ENCODE measurements around the gene MLLT1. TPM values are rescaled to one million over a fixed set of nuclear protein-coding genes. Genes with fewer than 3 reads are reported as not detected.

Gene MLLT1
- total RNA-seq, 1 experiment from 2014 or later, result 54.9 TPM

DNA sequence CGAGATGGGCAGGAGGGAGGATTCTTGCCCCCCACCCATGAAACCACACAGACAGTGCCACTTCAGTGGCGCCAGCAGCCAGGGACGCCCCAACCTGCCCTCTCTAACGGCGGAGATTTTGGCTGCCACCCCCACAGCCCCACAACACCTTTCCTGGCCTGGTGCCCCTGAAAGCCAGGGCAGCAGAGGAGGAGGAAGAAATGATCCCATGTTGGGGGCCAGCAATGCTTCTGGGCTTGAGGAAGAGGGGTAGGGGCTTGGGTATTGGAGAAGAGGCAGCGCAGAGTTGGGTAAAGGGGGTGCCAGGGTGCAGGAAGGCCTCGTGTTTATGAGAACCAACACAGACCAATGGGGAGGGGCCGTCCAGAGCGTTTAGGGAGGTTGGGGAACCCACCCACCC lies 1.7 kb downstream of the MLLT1 start:
- H3K27me3 Mint-ChIP-seq (ENCODE audit: low read depth), result peaks cover 20% of the 10 kb centered on the region
- WGBS (ENCODE audit: extremely low coverage, insufficient read length, low lambda C conversion rate), result no CpG with 5 or more reads among the region's 9 CpGs
- peaks cover 3 to 19% (median 9%) of the 10 kb centered on the region in 3 experiments; a peak in 6 of 7 replicates for H3K36me3 Mint-ChIP-seq (ENCODE audit: insufficient read depth in 1 of 3, low read depth in 3 of 3)

More for the DNA sequence above, 1.7 kb downstream of the MLLT1 start:
- no peak overlapping the region for H3K4ac ChIP-seq (ENCODE audit: low read depth, low read length)
- H3K14ac ChIP-seq (ENCODE audit: insufficient read depth, low read length), result no peak overlapping the region; the same call in 1 of the 2 replicates
- no peak overlapping the region for H4K8ac ChIP-seq (replicated peaks; ENCODE audit: insufficient read length, low read depth, low read length)
- no peak for DNase-seq
- H2BK5ac ChIP-seq (ENCODE audit: insufficient read length, low read length), result no peak overlapping the region
- Mint-ChIP-seq H3K4me3 (peak overlapping the region; percentile 91 to 92), H3K4me1 (peaks cover 48 to 58% of the 10 kb centered on the region in 2 experiments), H3K27ac (peak overlapping the region in 2 of 3 experiments; percentile 30 to 49; a peak in 4 of 7 replicates), H3K9me3 (peaks cover 12 to 15% of the 10 kb centered on the region in 2 experiments; a peak in 3 of 5 replicates)
- H3K18ac ChIP-seq (ENCODE audit: insufficient read length, low read depth, low read length), result no peak overlapping the region
- H4K20me1 ChIP-seq (ENCODE audit: control insufficient read depth, insufficient read depth, insufficient read length), result no peaks in the 10 kb centered on the region
- no peaks in the 10 kb centered on the region for H3K27me3 ChIP-seq (ENCODE audit: insufficient read depth, low read length)
- H2BK12ac ChIP-seq (ENCODE audit: insufficient read length, low read depth, low read length), result no peak overlapping the region
- no peak overlapping the region for H4K5ac ChIP-seq (ENCODE audit: insufficient read length, low read depth, low read length)
- no peak overlapping the region for H2BK15ac ChIP-seq (ENCODE audit: low read depth, low read length)
- H3K23ac ChIP-seq (ENCODE audit: insufficient read length, low read depth, low read length), result no peak overlapping the region
- peaks cover 27% of the 10 kb centered on the region for H3K79me1 ChIP-seq (ENCODE audit: insufficient read depth, low read depth, low read length, poor library complexity, severe bottlenecking)
- no peak overlapping the region for H3K56ac ChIP-seq (ENCODE audit: insufficient read length, low read depth, low read length)
- TF ChIP-seq, protein P1, sequence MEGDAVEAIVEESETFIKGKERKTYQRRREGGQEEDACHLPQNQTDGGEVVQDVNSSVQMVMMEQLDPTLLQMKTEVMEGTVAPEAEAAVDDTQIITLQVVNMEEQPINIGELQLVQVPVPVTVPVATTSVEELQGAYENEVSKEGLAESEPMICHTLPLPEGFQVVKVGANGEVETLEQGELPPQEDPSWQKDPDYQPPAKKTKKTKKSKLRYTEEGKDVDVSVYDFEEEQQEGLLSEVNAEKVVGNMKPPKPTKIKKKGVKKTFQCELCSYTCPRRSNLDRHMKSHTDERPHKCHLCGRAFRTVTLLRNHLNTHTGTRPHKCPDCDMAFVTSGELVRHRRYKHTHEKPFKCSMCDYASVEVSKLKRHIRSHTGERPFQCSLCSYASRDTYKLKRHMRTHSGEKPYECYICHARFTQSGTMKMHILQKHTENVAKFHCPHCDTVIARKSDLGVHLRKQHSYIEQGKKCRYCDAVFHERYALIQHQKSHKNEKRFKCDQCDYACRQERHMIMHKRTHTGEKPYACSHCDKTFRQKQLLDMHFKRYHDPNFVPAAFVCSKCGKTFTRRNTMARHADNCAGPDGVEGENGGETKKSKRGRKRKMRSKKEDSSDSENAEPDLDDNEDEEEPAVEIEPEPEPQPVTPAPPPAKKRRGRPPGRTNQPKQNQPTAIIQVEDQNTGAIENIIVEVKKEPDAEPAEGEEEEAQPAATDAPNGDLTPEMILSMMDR (conservative IDR thresholded peaks at IDR 0.05), result no peak
- no peak overlapping the region for H4K91ac ChIP-seq (ENCODE audit: insufficient read length, low read depth, low read length)
- no peak overlapping the region for H2BK120ac ChIP-seq (ENCODE audit: low read depth, low read length, poor library complexity, severe bottlenecking)
- H2BK20ac ChIP-seq (ENCODE audit: low read depth, low read length, poor library complexity, severe bottlenecking), result no peak overlapping the region
- H3K4me1 ChIP-seq (ENCODE audit: insufficient read depth, low read length), result peaks cover 7% of the 10 kb centered on the region; the same call in 1 of the 2 replicates
- H3K9ac ChIP-seq (ENCODE audit: extremely low read depth, insufficient read length, low read length), result no peak overlapping the region
- H3K4me2 ChIP-seq (ENCODE audit: insufficient read depth, insufficient read length, low read length), result peak overlapping the region; percentile 92
- no peak overlapping the region for H2AFZ ChIP-seq (ENCODE audit: low read length)
- no peak overlapping the region for H2AK5ac ChIP-seq (ENCODE audit: insufficient read length, low read length)
- H3T11ph ChIP-seq (ENCODE audit: low read length), result no peak overlapping the region
- no peaks in the 10 kb centered on the region for H3K9me3 ChIP-seq (ENCODE audit: control insufficient read depth, low read depth, low read length)
- H3K79me2 ChIP-seq (ENCODE audit: insufficient read depth, low read length), result peaks cover 51% of the 10 kb centered on the region; the same call in 1 of the 2 replicates
- no peak overlapping the region for H3K27ac ChIP-seq (ENCODE audit: insufficient read length, low read depth, low read length)
- H3K23me2 ChIP-seq (ENCODE audit: insufficient read length, low read depth, low read length, poor library complexity, severe bottlenecking), result peaks cover 7% of the 10 kb centered on the region
